SKM-1 (cell line): ENCODE data around the gene BROX.
"Not testable (repeated sequence)": the region's sequence is repeated elsewhere in the genome, so short reads cannot be mapped to it uniquely, and the experiment has no call there.

Experiments
- DNase-seq: peaks from one replicate; lab custom pipeline; 2025; ENCODE audit not compliant: unreplicated experiment; lab: John Stamatoyannopoulos, UW

The BROX gene

GRCh38 chr1:222730866-222731265, 18.5 kb downstream of the BROX start:
- DNase-seq = no peak

DNA sequence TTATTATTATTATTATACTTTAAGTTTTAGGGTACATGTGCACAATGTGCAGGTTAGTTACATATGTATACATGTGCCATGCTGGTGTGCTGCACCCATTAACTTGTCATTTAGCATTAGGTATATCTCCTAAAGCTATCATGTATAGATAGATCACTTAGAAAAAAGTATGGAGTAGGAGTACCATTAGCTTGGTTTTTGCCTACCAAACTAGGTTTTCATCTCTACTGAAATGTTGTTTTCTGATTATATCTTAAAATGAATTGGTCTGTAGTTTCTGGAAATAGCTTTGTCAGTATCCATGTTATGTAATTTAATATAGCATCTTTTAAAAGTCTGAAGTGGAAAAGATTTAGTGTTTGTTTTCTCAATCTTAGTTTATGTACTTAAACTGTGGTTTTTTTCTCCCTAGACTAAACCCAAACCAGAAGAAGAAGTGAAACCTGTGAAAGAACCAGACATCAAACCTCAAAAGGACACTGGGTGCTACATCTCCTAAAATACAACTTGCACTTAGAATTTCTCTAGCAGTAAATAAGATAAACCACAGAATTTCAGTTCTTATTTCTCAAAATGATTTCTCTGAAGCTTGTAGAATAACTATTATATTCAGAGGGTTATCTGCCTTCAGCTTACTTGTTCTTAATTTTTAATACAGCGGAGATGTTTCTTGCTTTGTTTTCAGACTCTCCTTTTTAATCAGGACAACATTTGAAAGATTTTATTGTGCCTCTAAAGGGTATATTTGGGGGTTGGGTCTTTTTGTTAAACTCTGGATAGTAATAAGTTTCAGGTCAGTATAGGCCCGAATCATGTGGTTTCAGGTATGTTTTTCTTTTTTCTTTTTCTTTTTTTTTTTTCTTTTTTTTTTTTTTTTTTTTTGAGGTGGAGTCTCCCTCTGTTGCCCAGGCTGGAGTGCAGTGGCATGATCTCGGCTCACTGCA, 20.1 kb downstream of the BROX start:
- no peak for DNase-seq

GRCh38 chr1:222734740-222735139, 22.4 kb downstream of the BROX start:
- no peak for DNase-seq

- DNase-seq = no peak
These were observed 24.1 kb downstream of the BROX start for GRCh38 chr1:222736470-222736869.

- DNase-seq = no peak
These were observed 24.6 kb downstream of the BROX start, which contains the start of gene FAM177B for GRCh38 chr1:222736972-222737371. Gene FAM177B (plus strand): TSS chr1:222737202. CDS start chr1:222746546, 9,344 bp downstream.

DNA sequence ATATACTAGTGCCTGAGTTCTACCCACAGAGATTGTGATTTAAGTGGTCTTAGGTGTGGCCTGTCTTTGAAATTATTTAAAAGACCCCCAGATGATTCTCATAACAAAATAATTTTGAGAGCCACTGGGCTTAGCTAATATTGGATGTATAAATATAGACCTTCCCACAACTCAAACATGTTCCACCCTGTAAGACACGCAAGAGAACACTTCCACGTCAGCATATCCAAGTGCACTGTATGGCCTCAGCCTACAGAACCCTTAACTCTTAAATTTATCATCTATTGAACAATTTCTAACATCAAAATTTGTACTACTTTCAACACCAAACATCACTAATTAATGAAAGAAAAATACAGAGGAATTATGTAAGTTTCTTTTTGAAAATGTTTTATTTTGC, 27.1 kb downstream of the BROX start:
- DNase-seq = no peak

DNA sequence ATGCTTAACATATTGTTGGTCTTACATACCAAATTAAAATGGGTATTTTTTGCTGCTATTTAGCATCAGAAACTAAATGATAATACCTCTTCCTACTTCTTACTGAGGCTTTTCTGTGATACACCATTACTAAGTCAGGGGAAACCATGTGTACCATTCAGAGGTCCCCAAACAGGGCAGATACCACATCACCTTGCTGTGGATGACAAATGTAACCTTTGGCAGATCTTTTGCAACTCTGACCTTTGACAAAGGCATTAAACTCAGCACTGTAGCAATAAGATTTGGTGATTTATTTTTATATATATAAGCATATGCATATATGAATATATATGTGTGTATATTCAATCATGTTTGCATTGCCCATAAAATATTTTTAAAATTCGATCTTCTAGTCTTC, 27.6 kb downstream of the BROX start:
- no peak for DNase-seq

GRCh38 chr1:222741630-222742457, 29.5 kb downstream of the BROX start:
- DNase-seq = not testable (repeated sequence)

- no peak for DNase-seq
These were observed 37.6 kb downstream of the BROX start for GRCh38 chr1:222749927-222750326.

GRCh38 chr1:222750651-222751050, 38.3 kb downstream of the BROX start:
- no peak for DNase-seq

DNA sequence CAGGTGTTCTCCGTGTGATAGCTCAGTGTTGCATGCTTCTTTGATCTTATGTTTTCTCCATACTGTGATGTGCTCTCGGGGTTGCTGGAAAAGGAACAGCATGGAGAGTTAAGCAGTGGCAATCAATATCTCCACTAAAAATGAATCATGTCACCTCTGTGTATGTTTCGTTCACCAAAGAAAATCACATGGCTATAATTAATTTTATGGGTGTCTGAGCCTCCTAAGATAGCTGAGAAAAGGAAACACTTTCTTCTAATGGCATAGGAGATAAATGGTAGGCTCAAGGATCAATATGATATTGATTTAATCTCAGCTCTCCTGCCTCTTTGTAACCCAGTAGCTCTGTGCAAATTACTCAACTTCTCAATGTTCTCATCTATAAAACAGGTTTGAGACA, 38.9 kb downstream of the BROX start:
- no peak for DNase-seq

DNA sequence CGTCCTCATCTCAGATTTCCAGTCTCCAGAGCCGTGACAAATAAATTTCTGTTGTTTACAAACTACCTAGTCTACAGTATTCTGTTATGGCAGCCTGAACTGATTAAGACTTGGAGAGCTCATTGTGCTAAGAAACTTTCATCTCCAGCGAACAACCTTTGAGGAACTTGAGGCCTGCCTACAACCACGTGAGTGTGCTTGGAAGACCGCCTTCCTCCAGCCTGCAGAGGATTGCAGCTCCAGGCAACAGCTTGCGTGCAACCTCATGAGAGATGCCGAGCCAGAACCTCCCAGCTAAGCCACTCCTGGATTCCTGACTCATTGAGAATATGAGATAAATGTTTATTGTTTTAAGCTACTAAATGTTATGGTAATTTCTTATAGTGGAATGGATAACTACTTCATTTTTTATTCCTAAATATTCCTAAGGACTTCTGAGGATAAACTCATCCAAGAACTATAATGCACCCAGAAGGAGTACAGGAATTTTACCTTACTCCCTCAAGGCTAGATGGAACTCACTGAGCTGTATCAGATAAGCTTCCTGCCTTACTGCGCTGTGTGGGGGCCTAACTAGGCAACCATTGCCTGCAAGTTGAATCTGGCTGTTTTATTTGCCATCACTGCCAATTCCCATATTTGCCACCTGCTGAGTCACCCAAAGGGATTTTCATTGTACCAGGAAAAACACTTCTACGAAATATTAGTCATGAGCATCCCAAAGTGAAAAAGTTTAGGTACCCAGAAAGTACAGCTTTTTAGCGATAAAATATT, 42.2 kb downstream of the BROX start:
- DNase-seq = no peak

DNA sequence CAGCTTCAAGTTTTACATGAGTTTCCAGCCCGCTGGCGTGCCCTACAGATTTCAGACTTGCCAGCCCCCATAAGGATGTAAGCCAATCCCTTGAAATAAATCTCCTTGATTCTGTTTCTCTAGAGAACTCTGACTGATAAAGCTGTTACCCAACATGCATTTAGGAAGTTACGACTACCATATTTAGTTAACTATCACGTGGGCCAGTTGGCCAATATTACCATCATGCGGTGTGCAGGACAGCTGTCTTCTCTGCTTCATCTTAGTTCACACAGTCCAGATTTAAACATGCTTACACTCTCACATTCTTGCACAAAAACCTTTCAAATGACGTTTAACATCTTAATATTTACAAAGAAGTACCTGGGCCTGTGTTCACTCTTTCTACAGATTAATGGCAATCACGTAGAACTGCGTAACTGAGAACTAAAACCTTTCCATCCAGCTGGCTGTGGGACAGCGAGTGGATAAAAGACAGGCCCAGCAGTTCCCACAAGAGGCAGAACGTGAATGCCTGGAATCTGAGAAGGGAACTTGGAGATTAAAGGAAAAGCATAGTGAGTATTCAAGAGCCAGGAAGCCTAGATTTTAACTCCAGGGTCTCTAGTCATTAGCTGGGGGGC, 45.4 kb downstream of the BROX start:
- DNase-seq = no peak

- no peak for DNase-seq
These were observed 47.2 kb downstream of the BROX start for GRCh38 chr1:222759451-222760035.

- no peak for DNase-seq
These were observed 48.7 kb downstream of the BROX start for GRCh38 chr1:222761083-222761482.

DNA sequence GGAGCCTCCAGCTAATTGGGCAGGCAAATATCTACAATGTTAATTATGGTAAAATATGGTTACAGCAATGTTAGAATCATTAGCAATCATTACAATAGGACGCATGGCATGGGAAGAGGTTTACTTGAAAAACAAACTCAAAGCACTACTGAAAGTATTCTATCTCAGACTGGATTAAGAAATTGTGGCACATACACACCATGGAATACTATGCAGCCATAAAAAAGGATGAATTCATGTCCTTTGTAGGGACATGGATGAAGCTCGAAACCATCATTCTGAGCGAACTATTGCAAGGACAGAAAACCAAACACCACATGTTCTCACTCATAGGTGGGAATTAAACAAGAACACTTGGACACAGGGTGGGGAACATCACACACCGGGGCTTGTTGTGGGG, 49.8 kb downstream of the BROX start:
- DNase-seq = not testable (repeated sequence)

GRCh38 chr1:222767152-222767571, 54.8 kb downstream of the BROX start:
- DNase-seq = no peak

GRCh38 chr1:222768592-222768991, 56.2 kb downstream of the BROX start:
- no peak for DNase-seq

DNA sequence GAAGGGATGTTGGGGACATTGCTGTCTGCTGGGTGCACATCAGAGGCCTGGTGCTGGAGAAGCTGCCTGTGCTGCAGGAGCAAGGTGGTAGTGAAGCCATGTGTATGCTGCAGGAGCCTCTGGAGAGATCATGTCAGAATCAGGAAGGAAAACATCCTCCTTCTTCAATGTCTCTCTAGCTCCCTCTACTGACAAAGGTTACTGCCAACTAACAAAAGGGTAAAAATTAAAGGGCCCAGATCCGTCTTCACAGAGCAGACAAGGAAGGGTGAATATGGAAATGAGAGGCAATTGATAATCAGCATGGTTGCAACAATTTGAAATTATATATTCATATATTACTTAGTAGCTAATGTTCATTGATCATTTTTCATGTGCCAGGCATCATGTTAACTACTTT, 56.8 kb downstream of the BROX start:
- DNase-seq = no peak

DNA sequence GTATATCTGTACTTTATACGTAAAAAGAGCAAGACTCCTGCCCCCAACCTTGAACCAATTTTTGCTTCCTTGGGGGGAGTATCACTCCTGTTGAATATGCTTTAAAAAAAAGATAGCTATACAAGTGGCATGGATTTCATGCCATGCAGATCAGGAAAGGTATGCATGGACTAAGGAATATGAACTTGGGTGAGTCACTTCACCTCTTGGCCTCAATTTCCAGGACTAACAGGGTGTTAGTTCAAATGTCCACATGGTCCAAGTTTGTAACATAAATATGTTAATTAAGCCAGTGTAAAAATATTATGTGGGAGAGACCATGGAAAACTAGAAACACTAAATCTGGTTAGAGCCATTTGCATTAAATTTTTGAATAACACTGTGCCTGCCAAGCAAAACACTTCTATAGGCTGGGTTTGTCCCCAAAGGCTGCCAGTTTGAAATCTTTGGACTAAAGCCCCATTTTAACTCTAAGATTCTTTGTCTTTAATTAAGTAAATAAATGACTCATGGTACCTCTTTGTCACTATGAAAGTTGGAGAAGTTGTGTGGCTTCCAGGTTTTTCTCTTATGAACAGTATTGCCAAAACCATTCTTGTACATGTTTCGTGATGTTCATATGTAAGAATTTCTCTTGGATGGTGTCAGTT, 57.7 kb downstream of the BROX start:
- DNase-seq = no peak
